Activated naive CD4-positive, alpha-beta T cell treated with anti-CD3 and anti-CD28 coated beads, Interleukin-2, amount 50 U/mL, for 16 hours (primary cell): ENCODE results near the gene SLC25A24.
"Not testable (repeated sequence)": the region's sequence is repeated elsewhere in the genome, so short reads cannot be mapped to it uniquely, and the experiment has no call there.

ENCODE experiments used
- DNase-seq: peaks from one replicate; pipeline ENCODE4 v3.0.0-alpha.2; 2020

The SLC25A24 gene

DNA sequence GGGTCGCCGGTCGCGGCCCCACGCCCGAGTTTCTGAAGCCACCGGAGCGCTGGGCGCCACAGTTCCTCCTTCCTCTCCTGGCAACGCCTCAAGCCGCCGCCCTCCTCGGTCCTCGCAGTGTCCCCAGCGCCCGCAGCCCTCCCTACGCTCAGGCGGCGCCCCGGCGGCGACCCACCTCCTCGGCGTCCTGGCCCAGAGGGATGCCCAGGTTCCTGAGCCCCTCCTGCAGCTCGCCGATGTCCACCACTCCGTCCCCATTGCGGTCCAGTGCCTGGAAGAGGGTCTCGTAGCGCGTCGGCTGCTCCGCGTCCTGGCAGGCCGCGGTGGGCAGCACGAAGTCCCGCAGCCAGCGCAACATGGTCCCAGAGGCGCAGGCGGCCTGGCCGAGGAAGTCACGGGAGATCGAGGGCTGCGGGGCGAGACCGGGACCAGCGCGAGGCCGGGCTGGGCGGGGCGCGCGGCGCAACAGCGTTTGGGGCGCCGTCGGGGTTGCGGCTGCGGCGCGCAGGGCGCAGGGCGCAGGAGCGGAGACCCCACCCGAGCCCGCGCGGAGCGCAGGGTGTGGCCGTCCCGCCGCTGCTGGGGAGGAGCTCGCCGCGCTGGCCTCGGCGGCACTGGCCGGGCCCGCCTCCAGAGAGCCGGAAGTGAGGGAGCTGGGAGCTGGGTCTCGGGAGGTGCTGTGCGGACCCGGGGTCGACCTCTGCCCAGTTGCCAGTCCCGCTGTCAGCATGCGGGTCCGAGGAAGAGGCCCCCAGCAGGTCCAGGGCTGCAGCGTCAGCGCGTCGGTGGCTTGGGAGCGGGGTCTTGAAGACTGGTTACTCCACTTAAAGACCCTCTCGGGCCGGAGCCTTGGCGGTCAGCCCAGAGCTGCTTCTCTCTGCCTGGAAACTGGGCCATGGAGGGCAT, at the start of gene SLC25A24:
TSS of gene SLC25A24 (minus strand) at position 563 of the 906 bp plus-strand sequence. CDS start at position 358, 205 bp downstream.
- DNase-seq = peak; percentile 72

DNA sequence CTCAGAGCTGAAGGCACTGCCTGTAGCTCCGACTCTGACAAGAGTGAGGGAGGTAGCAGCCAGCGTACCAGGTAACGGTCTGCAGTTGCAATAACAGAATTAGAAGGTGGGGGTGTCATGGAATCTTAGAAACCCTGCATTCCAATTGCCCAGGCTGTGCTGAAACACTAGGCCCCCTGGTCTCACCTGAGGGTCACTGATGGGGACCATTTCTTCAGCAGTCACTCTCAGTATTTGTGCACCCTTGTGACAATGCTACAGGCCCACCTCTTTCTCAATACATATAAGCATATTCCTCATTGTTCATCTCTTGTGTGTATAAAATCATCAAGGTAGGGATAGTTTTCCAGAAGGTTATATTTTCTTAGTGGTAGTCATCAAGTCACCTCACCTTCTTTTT, 43.8 kb upstream of the SLC25A24 start, which contains the start of gene NBPF4:
TSS of gene NBPF4 (minus strand) at position 101 of the 400 bp plus-strand sequence. CDS start 315 bp downstream, outside the sequence.
- not testable (repeated sequence) for DNase-seq

- not testable (repeated sequence) for DNase-seq
Measured at GRCh38 chr1:108239426-108239825, 39.3 kb upstream of the SLC25A24 start.

DNA sequence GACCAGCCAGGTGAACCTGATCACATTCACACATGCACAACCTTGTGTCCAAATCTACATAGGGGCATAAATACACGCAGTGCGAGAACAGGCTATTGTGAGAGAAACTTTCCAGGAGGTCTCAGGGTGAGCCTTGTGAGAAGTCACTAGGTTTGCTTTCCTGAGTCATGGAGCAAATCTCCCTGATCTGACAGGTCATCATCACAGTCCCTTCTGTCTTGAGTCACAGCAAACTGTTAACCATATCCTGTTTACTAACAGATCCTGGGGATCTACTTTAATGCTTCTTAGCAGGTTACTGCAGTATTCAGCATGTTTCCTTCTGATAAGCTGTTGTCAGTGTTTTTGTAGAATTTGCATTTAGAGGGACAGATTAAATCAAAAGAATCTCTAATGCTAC, 35.2 kb upstream of the SLC25A24 start:
- DNase-seq = not testable (repeated sequence)

DNA sequence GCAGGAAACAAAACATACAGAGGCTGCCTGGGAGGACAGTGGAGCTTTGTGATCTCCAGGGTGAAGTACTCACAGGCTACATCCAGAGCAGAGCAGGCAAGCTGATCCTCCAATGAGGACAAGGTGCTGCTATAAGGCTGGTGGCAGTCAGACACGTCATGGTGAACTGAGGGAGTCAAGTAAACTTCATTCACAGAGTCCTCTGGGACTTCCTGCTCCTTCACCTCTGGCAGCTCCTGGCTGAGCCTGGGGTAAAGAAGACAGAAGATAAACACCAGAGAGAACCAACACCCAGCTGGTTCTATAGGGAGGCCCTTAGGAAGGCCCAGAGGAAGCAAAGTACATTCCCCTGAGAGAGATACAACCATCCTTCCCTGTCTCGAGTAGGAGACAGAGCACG, 32.0 kb upstream of the SLC25A24 start:
- DNase-seq = not testable (repeated sequence)

GRCh38 chr1:108229976-108230375, 29.8 kb upstream of the SLC25A24 start:
- not testable (repeated sequence) for DNase-seq

DNA sequence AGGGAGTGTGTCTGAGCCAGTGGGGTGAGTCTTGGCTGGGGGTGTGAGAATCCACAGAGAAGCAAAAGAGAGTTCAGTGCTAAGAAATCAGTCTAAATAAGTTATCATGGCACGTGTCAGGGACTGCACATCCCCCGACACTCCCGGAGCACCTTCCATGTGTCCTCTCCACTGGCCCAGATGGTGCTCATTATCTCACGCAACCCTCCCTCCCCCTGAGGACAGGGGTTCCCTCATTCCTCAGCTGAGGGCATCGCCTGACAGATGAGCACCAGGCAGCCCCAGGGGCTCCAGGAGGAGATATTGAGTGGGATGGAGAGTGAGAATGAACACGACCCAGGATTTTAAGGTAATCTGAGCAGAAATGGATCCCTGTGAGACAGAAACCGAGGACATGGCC, 27.6 kb upstream of the SLC25A24 start:
- DNase-seq = not testable (repeated sequence)

GRCh38 chr1:108226855-108227254, 26.7 kb upstream of the SLC25A24 start:
- not testable (repeated sequence) for DNase-seq

- not testable (repeated sequence) for DNase-seq
Measured at GRCh38 chr1:108223226-108223625, 23.1 kb upstream of the SLC25A24 start.

GRCh38 chr1:108217515-108218174, 17.5 kb upstream of the SLC25A24 start:
- DNase-seq = not testable (repeated sequence)

DNA sequence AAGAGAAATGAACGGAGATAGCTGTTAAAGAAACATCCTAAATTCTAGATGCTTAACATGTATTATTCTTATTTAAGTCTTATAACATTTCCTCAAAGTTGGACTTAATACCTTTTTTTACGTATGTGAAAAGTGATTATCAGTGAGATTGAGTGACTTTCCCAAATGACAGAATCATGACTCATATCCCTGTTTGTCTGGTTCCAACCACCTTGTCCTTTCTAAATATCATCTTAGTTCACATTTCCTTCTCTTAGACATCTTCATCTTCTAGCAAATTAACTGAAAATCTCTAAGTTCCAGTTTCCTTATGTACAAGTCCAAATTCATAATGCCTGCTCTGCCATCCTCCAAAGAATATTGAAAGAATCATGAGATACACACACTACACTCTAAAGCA, 16.9 kb upstream of the SLC25A24 start:
- not testable (repeated sequence) for DNase-seq

GRCh38 chr1:108216028-108216890, 16.1 kb upstream of the SLC25A24 start:
- DNase-seq = not testable (repeated sequence)

GRCh38 chr1:108214641-108215465, 14.7 kb upstream of the SLC25A24 start:
- not testable (repeated sequence) for DNase-seq

GRCh38 chr1:108211014-108211413, 10.9 kb upstream of the SLC25A24 start:
- DNase-seq = no peak

DNA sequence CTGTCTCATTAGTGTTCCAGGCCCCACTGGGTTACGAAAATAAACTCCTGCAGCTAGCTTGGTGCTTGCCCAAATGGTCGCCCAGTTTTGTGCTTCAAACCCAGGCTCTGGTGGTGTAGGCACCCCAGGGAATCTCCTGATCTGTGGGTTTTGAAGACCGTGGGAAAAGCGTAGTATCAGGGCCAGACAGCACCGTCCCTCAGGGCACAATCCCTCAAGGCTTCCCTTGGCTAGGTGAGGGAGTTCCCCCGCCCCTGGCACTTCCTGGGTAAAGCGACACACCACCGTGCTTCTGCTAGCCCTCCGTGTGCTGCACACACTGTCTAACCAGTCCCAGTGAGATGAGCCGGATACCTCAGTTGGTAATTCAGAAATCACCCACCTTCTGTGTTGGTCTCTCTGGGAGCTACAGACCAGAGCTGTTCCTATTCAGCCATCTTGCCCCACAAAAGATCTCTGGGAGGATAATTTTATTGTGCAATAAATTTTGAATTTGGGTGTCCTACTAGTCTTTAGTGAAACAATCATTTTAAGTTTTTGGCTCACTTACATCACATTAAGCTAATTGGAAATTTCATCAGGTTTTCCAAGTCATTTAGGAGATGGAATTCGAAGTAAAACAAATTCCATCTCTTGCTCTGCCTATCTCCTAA, 9.4 kb upstream of the SLC25A24 start:
- no peak for DNase-seq

DNA sequence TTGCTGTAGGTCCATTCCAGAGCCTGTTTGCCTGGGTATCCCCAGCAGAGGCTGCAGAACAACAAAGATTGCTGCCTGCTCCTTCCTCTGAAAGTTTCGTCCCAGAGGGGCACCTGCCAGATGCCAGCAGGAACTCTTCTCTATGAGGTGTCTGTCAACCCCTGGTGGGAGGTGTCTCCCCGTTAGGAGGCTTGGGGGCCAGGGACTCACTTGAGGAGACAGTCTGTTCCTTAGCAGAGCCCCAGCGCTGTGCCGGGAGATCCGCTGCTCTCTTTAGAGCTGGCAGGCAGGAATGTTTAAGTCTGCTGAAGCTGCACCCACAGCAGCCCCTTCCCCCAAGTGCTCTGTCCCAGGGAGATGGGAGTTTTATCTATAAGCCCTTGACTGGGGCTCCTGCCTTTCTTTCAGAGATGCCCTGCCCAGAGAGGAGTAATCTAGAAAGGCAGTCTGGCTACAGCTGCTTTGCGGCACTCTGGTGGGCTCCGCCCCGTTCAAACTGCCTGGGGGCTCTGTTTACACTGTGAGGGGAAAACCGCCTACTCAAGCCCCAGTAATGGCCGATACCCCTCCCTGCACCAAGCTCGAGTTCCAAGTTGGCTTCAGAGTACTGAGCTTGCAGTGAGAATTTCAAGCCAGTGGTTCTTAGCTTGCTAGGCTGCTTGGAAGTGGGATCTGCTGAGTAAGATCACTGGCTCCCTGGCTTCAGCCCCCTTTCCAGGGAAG, 8.7 kb upstream of the SLC25A24 start:
- DNase-seq = no peak

DNA sequence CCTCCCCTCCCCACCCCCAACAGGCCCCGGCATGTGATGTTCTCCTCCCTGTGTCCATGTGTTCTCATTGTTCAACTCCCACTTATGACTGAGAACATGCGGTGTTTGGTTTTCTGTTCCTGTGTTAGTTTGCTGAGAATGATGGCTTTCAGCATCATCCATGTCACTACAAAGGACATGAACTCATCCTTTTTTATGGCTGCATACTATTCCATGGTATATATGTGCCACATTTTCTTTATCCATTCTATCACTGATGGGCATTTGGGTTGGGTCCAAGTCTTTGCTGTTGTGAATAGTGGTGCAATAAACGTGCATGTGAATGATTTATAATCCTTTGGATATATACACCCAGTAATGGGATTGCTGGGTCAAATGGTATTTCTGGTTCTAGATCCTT, 3.4 kb upstream of the SLC25A24 start:
- DNase-seq = not testable (repeated sequence)

DNA sequence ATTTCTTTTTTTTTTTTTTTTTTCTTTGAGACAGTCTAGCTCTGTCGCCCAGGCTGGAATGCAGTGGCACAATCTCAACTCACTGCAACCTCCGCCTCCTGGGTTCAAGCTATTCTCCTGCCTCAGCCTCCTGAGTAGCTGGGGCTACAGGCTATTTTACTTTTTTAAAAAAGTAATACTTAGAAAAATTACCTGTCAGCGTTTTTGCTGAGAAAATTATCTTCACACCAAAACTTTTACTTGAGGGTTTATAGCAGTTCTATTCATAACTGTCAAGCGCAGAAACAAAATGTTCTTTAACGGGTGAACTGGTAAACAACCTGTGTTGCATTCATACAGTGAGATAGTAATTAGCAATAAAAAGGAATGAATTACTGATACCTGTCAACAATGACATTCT, 1.5 kb upstream of the SLC25A24 start:
- no peak for DNase-seq

DNA sequence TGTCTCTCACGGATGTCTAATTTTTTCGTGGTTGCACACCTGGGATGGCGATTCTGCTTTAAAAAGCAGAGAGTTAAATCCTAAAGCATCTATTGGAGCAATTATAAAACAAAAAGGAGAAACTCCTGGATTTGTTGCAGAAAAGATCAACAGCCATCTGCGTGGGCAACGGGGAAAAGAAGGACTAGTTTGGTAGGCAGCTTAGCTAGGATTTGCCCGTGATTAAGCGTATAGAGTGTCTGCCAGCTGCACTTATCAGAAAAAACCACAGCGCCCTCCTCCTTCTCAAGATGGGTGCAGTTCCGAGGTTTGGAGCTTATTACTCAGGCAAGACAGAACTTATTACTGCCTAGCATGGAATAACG, 526 bp upstream of the SLC25A24 start:
- DNase-seq = peak; percentile 29

DNA sequence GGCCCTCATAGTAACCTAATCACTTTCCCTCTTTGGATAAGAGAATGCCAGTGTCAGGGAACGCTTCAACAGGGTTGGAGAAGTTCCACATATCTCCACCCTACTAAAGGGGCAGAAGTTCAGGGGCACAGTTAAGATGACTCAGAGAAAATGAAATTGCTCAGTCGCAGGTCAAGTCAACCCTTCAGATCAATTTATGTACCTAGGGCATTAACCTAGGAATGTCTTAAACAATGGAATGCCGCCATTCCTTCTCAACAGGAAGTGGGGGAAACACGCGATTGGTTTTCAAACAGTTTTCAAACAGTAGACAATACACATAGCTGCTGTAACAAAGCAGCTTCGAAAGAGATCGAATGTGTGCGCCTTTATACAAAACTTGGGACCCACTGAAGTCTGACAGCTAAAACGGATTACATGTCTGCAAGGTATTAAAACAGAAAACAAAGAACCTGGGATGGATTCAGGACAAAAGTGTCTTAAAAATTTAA, 897 bp downstream of the SLC25A24 start:
- no peak for DNase-seq
